Prostate gland (tissue), 2 donors: ENCODE data around the gene OSBPL6. TPM values are rescaled to one million over a fixed set of nuclear protein-coding genes. Genes with fewer than 3 reads are reported as not detected.

ENCODE experiments used
- DNase-seq: peaks from one replicate; pipeline ENCODE4 v3.0.0-alpha.2; 2019; ENCODE audit warnings: low spot score
- H3K27ac ChIP-seq, 2 donors: fragments of 200-600 bp; sonication (generic); 2 replicates each; pipeline ENCODE4 v1.5.1; 2017 to 2019
- H3K27me3 ChIP-seq: fragments of 200-600 bp; sonication (generic); replicated peaks from 2 replicates; pipeline ENCODE4 v1.5.1; 2019; ENCODE audit not compliant: insufficient read depth
- H3K36me3 ChIP-seq, 2 donors: fragments of 200-600 bp; sonication (generic); 1 replicate in 1 of 2; 2 replicates in 1 of 2; pipeline versions ENCODE4 v1.5.1 to v1.8.1; 2017 to 2019
- H3K4me1 ChIP-seq: fragments of 200-600 bp; sonication (generic); replicated peaks from 2 replicates; pipeline ENCODE4 v1.5.1; 2019
- H3K4me3 ChIP-seq, 2 donors: fragments of 200-600 bp; sonication (generic); 2 replicates each; pipeline ENCODE4 v1.5.1; 2017 to 2019
- H3K9me3 ChIP-seq: fragments of 200-600 bp; sonication (generic); 2 replicates; pipeline ENCODE4 v1.5.1; 2017
- CTCF ChIP-seq, 4 experiments: fragments of 200-600 bp in 2 of 4; fragments of 450-650 bp in 2 of 4; sonication (generic) in 2 of 4; IDR thresholded peaks; 1 replicate in 3 of 4; 2 replicates in 1 of 4; pipeline ENCODE4 v1.5.1; 2016 to 2019; ENCODE audit warnings: antibody characterized with exemption in 4 of 4, mild to moderate bottlenecking in 2 of 4, moderate library complexity in 2 of 4
- POLR2A ChIP-seq: fragments of 450-650 bp; IDR thresholded peaks from one replicate; pipeline ENCODE4 v1.6.1; 2016; ENCODE audit warnings: antibody characterized with exemption, mild to moderate bottlenecking
- POLR2AphosphoS5 ChIP-seq: sonication (generic); formaldehyde crosslinking; IDR thresholded peaks from one replicate; pipeline ENCODE4 v1.6.1; 2017; ENCODE audit warnings: antibody characterized with exemption
- WGBS: methylation state at CpG from one replicate; pipeline ENCODE4 v1.1.5; 2018; 5-methylcytosine and 5-hydroxymethylcytosine counted together
- intact Hi-C: fragments of 100-400 bp; cut with DNase I; formaldehyde crosslinking; loops from one replicate; pipeline ENCODE4 v1.14.2; 2022
- total RNA-seq, 2 donors: library from RNA; depleted of rRNA; stranded (reverse); fragments of >200 nt; gene quantifications; one replicate each; pipeline ENCODE4 v1.1.0, GENCODE V29; 2016

OSBPL6 gene
- total RNA-seq, 2 donors from 2014 or later, result 2.4 to 10.8 TPM

DNA sequence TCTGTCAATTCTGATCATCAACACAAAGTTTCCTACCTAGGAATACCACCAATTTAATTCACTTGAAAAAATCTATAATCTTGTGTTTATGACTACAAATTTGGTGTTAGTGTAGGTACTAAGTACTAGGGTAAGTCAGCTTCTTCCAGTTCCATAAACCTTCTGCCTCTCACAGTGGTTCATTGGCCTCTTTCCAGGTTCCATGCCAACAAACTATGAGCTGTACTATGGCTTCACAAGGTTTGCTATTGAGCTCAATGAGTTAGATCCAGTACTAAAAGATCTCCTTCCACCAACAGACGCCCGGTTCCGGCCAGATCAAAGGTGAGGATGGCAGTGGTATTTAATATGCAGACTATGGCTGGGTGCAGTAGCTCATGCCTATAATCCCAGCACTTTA, 197.9 kb downstream of the OSBPL6 start:
- TF ChIP-seq POLR2A, result no peak
- TF ChIP-seq POLR2AphosphoS5, result no peak
- no peak for TF ChIP-seq CTCF (IDR thresholded peaks at IDR 0.05)
- Histone ChIP-seq H3K4me1 (no peaks in the 10 kb centered on the region), H3K27ac (no peak overlapping the region), H3K36me3 (no peaks in the 10 kb centered on the region), H3K27me3 (no peaks in the 10 kb centered on the region), H3K9me3 (no peaks in the 10 kb centered on the region), H3K4me3 (no peak overlapping the region)
- intact Hi-C loops, result no loop called here
- no peak for DNase-seq
- WGBS, result 96% methylated on average over 3 of the region's 3 CpGs

DNA sequence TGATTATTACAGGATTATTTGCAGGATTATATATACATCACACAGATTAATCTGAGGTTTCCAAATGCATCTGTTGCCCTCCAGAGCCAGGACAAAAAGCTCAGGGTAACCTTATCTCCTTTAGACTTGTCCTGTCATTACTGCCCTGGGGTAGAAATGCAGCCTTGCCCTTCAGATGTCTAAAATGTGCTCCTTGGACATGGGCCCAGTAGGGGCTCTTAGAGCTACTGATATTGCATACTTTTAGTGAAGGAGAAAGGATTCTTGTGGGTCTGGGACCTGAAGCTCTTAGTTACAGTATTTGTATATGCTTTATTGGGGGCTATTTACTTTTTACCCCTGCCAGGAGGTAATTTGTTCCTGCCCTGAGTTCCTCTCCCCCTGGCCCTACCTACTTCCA, 200.5 kb downstream of the OSBPL6 start:
- H3K27me3 ChIP-seq, result no peaks in the 10 kb centered on the region
- no peaks in the 10 kb centered on the region for H3K4me1 ChIP-seq
- TF ChIP-seq POLR2AphosphoS5 (no peak), POLR2A (no peak), CTCF (IDR thresholded peaks at IDR 0.05) (no peak)
- no peak overlapping the region for H3K4me3 ChIP-seq
- no peaks in the 10 kb centered on the region for H3K9me3 ChIP-seq
- intact Hi-C loops, result no loop called here
- no peaks in the 10 kb centered on the region for H3K36me3 ChIP-seq
- H3K27ac ChIP-seq, result no peak overlapping the region
- no peak for DNase-seq

- 88% methylated on average over 2 of the region's 2 CpGs for WGBS
- no peak for DNase-seq
- no peaks in the 10 kb centered on the region for H3K9me3 ChIP-seq
- H3K4me1 ChIP-seq, result no peaks in the 10 kb centered on the region
- intact Hi-C loops, result no loop called here
- TF ChIP-seq CTCF (IDR thresholded peaks at IDR 0.05) (no peak), POLR2A (no peak), POLR2AphosphoS5 (no peak)
- H3K4me3 ChIP-seq, result no peak overlapping the region
- no peaks in the 10 kb centered on the region for H3K36me3 ChIP-seq
- H3K27ac ChIP-seq, result no peak overlapping the region
- no peaks in the 10 kb centered on the region for H3K27me3 ChIP-seq
Measured at GRCh38 chr2:178395295-178395694, 201.0 kb downstream of the OSBPL6 start.

- no peaks in the 10 kb centered on the region for H3K27me3 ChIP-seq
- no peak overlapping the region for H3K27ac ChIP-seq
- no peak overlapping the region for H3K4me3 ChIP-seq
- no peak for DNase-seq
- intact Hi-C loops, result no loop called here
- no peaks in the 10 kb centered on the region for H3K4me1 ChIP-seq
- TF ChIP-seq POLR2A (no peak), CTCF (IDR thresholded peaks at IDR 0.05) (no peak), POLR2AphosphoS5 (no peak)
- 62% methylated on average over 8 of the region's 8 CpGs for WGBS
- H3K36me3 ChIP-seq, result no peaks in the 10 kb centered on the region
- H3K9me3 ChIP-seq, result no peaks in the 10 kb centered on the region
Measured at GRCh38 chr2:178395941-178396570, 201.7 kb downstream of the OSBPL6 start.

GRCh38 chr2:178397002-178397605, 202.8 kb downstream of the OSBPL6 start:
- no peaks in the 10 kb centered on the region for H3K27me3 ChIP-seq
- H3K4me1 ChIP-seq, result no peaks in the 10 kb centered on the region
- no peak overlapping the region for H3K27ac ChIP-seq
- no peak overlapping the region for H3K4me3 ChIP-seq
- H3K36me3 ChIP-seq, result no peaks in the 10 kb centered on the region
- peak in 3 of 4 experiments; percentile 55 to 71 (median 67) for TF ChIP-seq CTCF (IDR thresholded peaks at IDR 0.05)
- no peak for TF ChIP-seq POLR2A
- TF ChIP-seq POLR2AphosphoS5, result no peak
- intact Hi-C loops, result no loop called here
- peak; percentile 24 for DNase-seq
- no peaks in the 10 kb centered on the region for H3K9me3 ChIP-seq
- 13% methylated on average over 7 of the region's 7 CpGs for WGBS
